GM12872 (cell line): ENCODE data around the gene PTPRD.

Experiments
- TF ChIP-seq, protein P1 (sequence below): IDR thresholded peaks from 3 replicates; pipeline ENCODE4 v1.5.1; 2011; ENCODE audit warnings: low read depth, mild to moderate bottlenecking, low read length, moderate library complexity; ENCODE audit not compliant: insufficient read depth

The PTPRD gene

DNA sequence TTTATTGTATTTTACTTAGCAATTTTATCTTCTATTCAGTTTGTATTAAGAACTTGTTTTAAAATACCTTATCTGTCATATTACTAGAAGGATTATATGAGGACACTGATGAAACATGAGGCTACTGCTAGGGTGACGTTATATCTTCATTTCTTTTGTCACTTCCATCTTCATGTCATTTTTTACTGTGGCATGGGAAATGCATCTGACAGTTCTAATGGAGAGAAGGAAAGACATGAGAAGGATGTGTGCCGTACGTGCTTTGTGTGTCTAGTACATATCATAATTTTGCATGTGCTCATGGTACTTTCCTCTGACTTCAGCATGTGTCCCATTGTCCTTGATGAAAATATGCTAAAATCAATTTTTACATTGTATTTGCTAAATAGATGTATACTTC lies 258.2 kb downstream of the PTPRD start:
- TF ChIP-seq, protein P1, sequence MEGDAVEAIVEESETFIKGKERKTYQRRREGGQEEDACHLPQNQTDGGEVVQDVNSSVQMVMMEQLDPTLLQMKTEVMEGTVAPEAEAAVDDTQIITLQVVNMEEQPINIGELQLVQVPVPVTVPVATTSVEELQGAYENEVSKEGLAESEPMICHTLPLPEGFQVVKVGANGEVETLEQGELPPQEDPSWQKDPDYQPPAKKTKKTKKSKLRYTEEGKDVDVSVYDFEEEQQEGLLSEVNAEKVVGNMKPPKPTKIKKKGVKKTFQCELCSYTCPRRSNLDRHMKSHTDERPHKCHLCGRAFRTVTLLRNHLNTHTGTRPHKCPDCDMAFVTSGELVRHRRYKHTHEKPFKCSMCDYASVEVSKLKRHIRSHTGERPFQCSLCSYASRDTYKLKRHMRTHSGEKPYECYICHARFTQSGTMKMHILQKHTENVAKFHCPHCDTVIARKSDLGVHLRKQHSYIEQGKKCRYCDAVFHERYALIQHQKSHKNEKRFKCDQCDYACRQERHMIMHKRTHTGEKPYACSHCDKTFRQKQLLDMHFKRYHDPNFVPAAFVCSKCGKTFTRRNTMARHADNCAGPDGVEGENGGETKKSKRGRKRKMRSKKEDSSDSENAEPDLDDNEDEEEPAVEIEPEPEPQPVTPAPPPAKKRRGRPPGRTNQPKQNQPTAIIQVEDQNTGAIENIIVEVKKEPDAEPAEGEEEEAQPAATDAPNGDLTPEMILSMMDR: no peak

DNA sequence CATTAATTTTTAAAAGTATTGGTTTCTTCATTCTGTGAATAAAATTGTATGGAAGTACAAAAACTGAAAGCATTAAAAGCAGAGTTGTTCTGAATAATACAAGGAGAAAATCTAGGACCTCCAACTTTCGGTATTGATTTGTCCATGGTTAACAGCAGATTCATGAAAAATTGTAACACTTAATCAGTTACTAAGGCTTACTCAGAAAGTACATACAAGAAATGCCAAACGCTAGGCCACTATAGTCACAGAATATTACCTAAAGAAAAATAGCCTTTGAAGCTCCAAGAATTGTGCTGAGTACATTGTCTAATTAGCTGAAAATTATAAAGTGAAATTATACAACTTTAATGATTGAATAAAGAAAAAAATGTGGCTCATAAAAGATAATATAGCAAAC lies 271.7 kb downstream of the PTPRD start:
- TF ChIP-seq, protein P1: no peak

DNA sequence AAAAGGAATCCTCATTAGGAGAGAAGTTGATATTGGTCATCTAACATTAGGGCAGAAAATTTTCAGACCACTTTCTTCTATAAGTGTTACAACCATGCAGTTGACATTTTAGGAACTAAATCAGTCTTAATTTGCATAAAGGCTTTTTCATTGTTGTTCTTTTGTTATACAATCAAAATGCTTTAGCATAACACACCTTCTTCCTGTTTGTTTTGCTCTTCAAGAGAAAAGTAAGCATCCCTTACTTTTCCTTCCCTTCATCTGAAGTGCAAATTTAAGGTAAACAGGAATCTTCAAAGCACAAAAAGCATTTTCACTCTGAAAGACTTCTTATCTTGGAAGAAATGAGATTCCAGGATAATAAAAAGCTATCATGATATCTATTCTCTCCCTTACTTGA lies 273.6 kb downstream of the PTPRD start:
- TF ChIP-seq, protein P1: no peak

DNA sequence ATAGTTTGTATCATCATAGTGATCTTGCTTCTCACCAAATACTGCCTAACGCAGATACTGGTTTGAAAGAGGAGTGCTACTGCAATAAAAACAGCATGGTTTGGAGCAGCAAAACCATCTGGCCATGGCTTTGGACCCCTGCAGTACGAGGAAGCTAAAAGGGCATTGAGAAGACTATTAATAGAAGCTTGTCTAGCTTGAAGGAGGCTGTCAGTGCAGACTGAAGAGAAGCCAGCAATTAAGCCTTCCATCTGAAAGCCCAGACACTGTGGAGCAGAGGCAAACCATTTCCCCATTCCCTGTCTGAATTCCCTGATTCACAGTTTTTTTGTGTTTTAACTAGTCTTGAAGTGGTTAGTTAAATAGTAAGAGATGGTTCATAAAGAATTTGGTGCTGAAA lies 281.6 kb downstream of the PTPRD start:
- TF ChIP-seq, protein P1: no peak

DNA sequence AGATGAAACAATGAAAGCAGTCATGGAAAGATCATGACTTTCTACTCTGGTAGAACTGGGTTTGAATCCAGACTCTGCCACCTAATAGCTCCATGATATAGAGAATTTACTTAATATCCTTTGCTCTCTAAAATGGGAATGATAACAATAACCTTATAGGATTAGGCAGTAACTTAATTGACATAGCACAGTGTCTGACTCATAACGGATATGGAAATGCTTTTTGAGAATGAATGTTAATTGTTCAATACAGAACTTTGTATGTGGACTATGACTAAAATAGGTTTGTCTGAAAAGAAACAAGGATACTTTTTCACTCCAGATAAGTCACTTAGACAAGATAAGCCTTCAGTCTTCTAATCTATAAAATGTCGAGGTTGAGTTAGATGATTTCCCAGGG lies 330.7 kb downstream of the PTPRD start:
- TF ChIP-seq, protein P1: no peak

DNA sequence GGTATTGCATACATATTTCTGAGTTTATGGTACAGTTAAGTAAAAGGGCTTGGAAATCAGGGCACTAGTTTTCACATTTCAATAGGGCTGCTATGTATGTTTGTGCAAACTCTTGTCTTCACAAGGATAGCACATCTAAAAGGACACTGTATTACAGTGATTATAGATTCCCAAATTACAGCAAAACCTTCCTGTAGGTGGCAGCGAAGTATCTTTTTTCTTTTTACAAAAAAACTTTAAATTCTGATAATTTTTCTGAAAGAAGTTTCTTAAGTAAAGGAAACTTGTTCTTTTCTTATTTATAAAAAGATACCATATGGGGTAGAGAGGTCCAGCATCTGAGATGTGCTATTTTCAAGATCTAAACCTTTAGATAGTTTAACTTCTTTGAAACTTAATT lies 337.8 kb downstream of the PTPRD start:
- TF ChIP-seq, protein P1: no peak

DNA sequence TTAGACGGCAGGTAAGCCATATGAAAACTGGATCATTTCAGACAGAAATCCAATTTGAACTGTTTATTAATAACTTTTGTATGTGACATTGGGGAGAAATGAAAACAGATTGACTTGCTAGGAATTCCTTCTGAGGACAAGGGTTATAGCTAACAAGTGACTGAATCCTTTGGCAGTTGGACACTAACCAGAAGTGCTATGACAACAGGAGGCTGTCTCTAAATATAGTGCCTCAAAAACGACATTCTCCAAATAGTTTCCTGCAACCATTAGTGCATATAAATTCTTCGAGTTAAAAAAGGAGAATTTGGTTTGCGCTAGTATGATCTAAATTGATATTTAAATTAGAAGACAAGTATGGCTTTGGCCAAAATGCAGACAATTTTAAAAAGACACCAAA lies 338.6 kb downstream of the PTPRD start:
- TF ChIP-seq, protein P1: no peak

DNA sequence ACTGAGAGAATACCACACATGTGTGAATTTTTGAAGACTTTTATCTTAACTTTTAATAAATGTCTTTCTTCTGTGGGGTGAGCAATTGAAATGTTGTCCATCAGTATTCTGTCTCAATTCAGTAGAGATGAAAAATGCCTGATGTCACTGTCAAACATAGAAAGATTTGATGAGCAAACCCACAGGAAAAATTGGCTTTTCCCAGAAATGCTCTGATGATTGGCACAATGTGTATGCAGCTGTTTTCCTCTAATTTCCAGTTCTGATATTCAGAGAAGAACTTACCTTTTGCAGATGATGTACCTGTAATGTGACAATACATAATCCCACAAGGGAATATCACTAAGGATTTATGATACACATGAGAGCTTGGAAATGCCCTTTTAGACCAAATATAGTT lies 340.0 kb downstream of the PTPRD start:
- TF ChIP-seq, protein P1: no peak
